Fibroblast of lung (primary cell): ENCODE measurements around the gene GPR119. TPM values are rescaled to one million over a fixed set of nuclear protein-coding genes. Genes with fewer than 3 reads are reported as not detected.
"Not testable (repeated sequence)": the region's sequence is repeated elsewhere in the genome, so short reads cannot be mapped to it uniquely, and the experiment has no call there.

Experiments used
- DNase-seq, 2 donors: peaks; one replicate each; pipeline versions ENCODE4 v3.0.0 to v3.0.0-alpha.2; 2010; ENCODE audit warnings: low read depth in 2 of 2
- H2AFZ ChIP-seq: 2 replicates; pipeline ENCODE4 v1.5.1; 2012; ENCODE audit warnings: low read length, control low read depth, inconsistent platforms
- H3K27ac ChIP-seq: 2 replicates; pipeline ENCODE4 v1.5.1; 2011; ENCODE audit warnings: low read length, control low read depth; ENCODE audit not compliant: insufficient read depth
- H3K27me3 ChIP-seq: 2 replicates; pipeline ENCODE4 v1.5.1; 2011; ENCODE audit warnings: mild to moderate bottlenecking, low read length; ENCODE audit not compliant: control insufficient read depth, insufficient read depth
- H3K36me3 ChIP-seq: 2 replicates; pipeline ENCODE4 v1.5.1; 2011; ENCODE audit warnings: low read length; ENCODE audit not compliant: control insufficient read depth, insufficient read depth
- H3K4me1 ChIP-seq: 2 replicates; pipeline ENCODE4 v1.5.1; 2011; ENCODE audit warnings: low read length; ENCODE audit not compliant: control insufficient read depth, insufficient read depth; ENCODE audit errors: extremely low read depth
- H3K4me2 ChIP-seq: 2 replicates; pipeline ENCODE4 v1.5.1; 2011; ENCODE audit warnings: low read length, control low read depth; ENCODE audit not compliant: insufficient read depth; ENCODE audit errors: extremely low read depth
- H3K4me3 ChIP-seq, 4 experiments: fragments of 200-600 bp in 1 of 4; sonication (generic) in 1 of 4; replicated peaks in 1 of 4; 2 replicates each; pipeline ENCODE4 v1.5.1; 2011 to 2016; ENCODE audit warnings: low read length in 4 of 4, low read depth in 3 of 4, mild to moderate bottlenecking in 3 of 4, control low read depth in 2 of 4, inconsistent platforms in 1 of 4, mixed read lengths in 1 of 4; ENCODE audit not compliant: insufficient read depth in 1 of 4; ENCODE audit errors: control extremely low read depth in 1 of 4
- H3K79me2 ChIP-seq: 2 replicates; pipeline ENCODE4 v1.5.1; 2012; ENCODE audit warnings: mild to moderate bottlenecking, low read length, inconsistent platforms; ENCODE audit not compliant: control insufficient read depth, insufficient read depth
- H3K9ac ChIP-seq: 2 replicates; pipeline ENCODE4 v1.5.1; 2011; ENCODE audit warnings: mild to moderate bottlenecking, low read length, control low read depth; ENCODE audit not compliant: insufficient read depth
- H3K9me3 ChIP-seq: 2 replicates; pipeline ENCODE4 v1.5.1; 2012; ENCODE audit warnings: low read depth, low read length; ENCODE audit not compliant: control insufficient read depth, insufficient read depth
- H4K20me1 ChIP-seq: 2 replicates; pipeline ENCODE4 v1.5.1; 2011; ENCODE audit warnings: low read length; ENCODE audit not compliant: control insufficient read depth, insufficient read depth; ENCODE audit errors: extremely low read depth
- EZH2 ChIP-seq: IDR thresholded peaks from 2 replicates; pipeline ENCODE4 v1.5.1; 2012; ENCODE audit warnings: low read length, control low read depth, mild to moderate bottlenecking; ENCODE audit errors: missing control alignments
- polyA plus RNA-seq, 2 donors: library from polyadenylated mRNA; depleted of rRNA in 1 of 2; stranded (reverse) in 1 of 2; unstranded in 1 of 2; fragments of >200 nt; gene quantifications; 2 replicates each; pipeline ENCODE4 v1.2.1, GENCODE V29; 2011 to 2012; ENCODE audit warnings: missing spikeins in 1 of 2
- total RNA-seq: library from RNA; depleted of rRNA; stranded (reverse); fragments of >200 nt; gene quantifications from 2 replicates; pipeline ENCODE4 v1.2.1, GENCODE V29; 2014
- TF ChIP-seq, protein P1 (sequence below), 2 donors: IDR thresholded peaks in 1 of 2; conservative IDR thresholded peaks in 1 of 2; 1 replicate in 1 of 2; 2 replicates in 1 of 2; pipeline ENCODE4 v1.5.1; 2011 to 2012; ENCODE audit warnings: low read length in 2 of 2, control low read depth in 1 of 2, inconsistent platforms in 1 of 2, low read depth in 1 of 2, mild to moderate bottlenecking in 1 of 2

GPR119 gene
- total and polyA plus RNA-seq, 2 donors (not counting 1 experiment from before 2014, with no cell fraction given): not detected

DNA sequence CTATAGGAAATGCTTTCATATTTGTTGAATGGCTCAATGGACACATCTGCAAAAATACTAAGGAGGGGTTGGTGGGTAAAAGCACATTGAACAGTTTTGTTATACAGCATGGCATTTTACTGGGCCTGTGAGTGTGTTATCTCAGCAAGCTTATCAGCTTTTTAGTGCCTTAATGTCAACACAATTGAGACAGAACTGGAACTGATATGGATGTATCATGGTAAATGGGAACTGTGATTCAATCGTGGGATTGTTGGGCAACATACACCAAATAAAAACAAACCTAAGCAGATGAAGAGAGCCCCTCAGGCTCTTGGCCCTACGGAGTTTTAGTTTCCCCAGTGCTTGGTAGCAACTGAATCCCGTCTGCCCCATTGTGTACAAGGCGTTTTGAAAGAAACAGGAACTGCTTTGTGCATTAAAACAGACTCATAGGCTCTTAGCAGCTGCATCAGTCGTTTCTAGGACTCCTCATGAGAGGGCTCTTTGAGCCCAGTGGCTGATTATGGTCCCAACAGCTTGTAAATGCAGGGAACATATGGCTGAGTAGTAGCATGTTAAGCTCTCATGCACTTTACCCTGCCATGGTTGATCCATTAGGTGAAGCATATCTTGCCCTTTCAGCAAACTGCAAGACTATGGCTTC is 7.3 kb downstream of the GPR119 start:
- no peaks in the 10 kb centered on the region for H3K4me1 ChIP-seq
- H3K9ac ChIP-seq: no peak overlapping the region

DNA sequence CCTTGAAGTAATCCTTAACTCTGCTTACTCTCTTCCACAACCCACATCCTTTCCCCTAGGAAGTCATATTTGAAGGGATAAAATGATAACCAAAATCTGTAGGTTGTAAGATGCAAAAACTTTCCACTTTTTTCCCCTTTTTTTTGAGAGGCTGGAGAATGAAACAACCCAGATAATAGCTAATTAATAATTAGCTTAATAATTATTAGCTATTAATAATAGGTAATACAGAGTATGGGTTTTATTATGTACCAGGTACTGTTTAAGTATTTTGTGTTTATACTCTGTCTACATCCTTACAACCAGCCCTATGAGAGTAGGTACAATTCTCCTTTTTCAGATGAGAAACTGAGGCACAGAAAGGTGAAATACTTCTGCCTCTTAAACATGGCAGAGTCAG is 9.4 kb downstream of the GPR119 start:
- no peaks in the 10 kb centered on the region for H3K4me1 ChIP-seq
- no peak overlapping the region for H3K4me3 ChIP-seq
- no peak overlapping the region for H2AFZ ChIP-seq
- H3K9me3 ChIP-seq: no peaks in the 10 kb centered on the region
- no peaks in the 10 kb centered on the region for H3K36me3 ChIP-seq
- TF ChIP-seq, protein P1, sequence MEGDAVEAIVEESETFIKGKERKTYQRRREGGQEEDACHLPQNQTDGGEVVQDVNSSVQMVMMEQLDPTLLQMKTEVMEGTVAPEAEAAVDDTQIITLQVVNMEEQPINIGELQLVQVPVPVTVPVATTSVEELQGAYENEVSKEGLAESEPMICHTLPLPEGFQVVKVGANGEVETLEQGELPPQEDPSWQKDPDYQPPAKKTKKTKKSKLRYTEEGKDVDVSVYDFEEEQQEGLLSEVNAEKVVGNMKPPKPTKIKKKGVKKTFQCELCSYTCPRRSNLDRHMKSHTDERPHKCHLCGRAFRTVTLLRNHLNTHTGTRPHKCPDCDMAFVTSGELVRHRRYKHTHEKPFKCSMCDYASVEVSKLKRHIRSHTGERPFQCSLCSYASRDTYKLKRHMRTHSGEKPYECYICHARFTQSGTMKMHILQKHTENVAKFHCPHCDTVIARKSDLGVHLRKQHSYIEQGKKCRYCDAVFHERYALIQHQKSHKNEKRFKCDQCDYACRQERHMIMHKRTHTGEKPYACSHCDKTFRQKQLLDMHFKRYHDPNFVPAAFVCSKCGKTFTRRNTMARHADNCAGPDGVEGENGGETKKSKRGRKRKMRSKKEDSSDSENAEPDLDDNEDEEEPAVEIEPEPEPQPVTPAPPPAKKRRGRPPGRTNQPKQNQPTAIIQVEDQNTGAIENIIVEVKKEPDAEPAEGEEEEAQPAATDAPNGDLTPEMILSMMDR (conservative IDR thresholded peaks at IDR 0.05 in 1 of 2, IDR thresholded peaks at IDR 0.05 in 1 of 2; ENCODE audit: low read depth in 1 of 2, low read length in 2 of 2): no peak
- TF ChIP-seq EZH2: no peak
- no peak overlapping the region for H3K9ac ChIP-seq
- no peaks in the 10 kb centered on the region for H3K27me3 ChIP-seq
- no peaks in the 10 kb centered on the region for H4K20me1 ChIP-seq
- H3K4me2 ChIP-seq: no peak overlapping the region
- no peak for DNase-seq
- no peak overlapping the region for H3K27ac ChIP-seq
- no peaks in the 10 kb centered on the region for H3K79me2 ChIP-seq

More for the DNA sequence above, 7.3 kb downstream of the GPR119 start:
- TF ChIP-seq, protein P1 (conservative IDR thresholded peaks at IDR 0.05 in 1 of 2, IDR thresholded peaks at IDR 0.05 in 1 of 2; ENCODE audit: low read depth in 1 of 2, low read length in 2 of 2): no peak
- TF ChIP-seq EZH2: no peak
- no peak overlapping the region for H2AFZ ChIP-seq
- no peaks in the 10 kb centered on the region for H3K27me3 ChIP-seq
- DNase-seq: no peak
- no peaks in the 10 kb centered on the region for H3K36me3 ChIP-seq
- no peaks in the 10 kb centered on the region for H3K79me2 ChIP-seq
- no peak overlapping the region for H3K27ac ChIP-seq
- H4K20me1 ChIP-seq: no peaks in the 10 kb centered on the region
- no peaks in the 10 kb centered on the region for H3K9me3 ChIP-seq
- no peak overlapping the region for H3K4me3 ChIP-seq
- no peak overlapping the region for H3K4me2 ChIP-seq

DNA sequence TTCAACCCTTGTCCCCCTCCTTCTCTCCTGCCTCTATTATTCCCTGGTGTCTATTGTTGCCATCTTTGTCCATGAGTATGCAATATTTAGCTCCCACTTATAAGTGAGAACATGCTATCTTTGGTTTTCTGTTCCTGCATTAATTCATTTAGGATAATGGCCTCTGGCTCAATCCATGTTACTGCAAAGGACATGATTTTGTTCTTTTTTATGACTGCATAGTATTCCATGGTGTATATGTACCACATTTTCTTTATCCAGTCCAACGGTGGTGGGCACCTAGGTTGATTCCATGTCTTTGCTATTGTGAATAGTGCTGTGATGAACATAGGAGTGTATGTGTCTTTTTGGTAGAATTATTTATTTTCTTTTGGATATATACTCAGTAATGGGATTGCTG is 33.4 kb downstream of the GPR119 start:
- H3K27ac ChIP-seq, H3K9ac ChIP-seq, H3K4me3 ChIP-seq, H3K4me2 ChIP-seq, H3K9me3 ChIP-seq, H3K79me2 ChIP-seq, H2AFZ ChIP-seq, H4K20me1 ChIP-seq, DNase-seq, H3K4me1 ChIP-seq, H3K36me3 ChIP-seq, H3K27me3 ChIP-seq: not testable (repeated sequence)
